Measurements from ENCODE around the gene ZPLD1. TPM values are rescaled to one million over a fixed set of nuclear protein-coding genes. Genes with fewer than 3 reads are reported as not detected.

ZPLD1 gene
- total RNA-seq, 3 donors from 2014 or later = 0.32 TPM; not detected in 2

- ATAC-seq (no peak), DNase-seq (no peak)
- H3K4me1 ChIP-seq (ENCODE audit: low read depth) = no peaks in the 10 kb centered on the region
- H3K36me3 ChIP-seq (ENCODE audit: low read depth) = no peaks in the 10 kb centered on the region
- no peaks in the 10 kb centered on the region for H3K9me3 ChIP-seq
- H3K4me3 ChIP-seq = no peak overlapping the region
- intact Hi-C loops (cut with DNase I, micrococcal nuclease) = no loop called here
- no peak for TF ChIP-seq CTCF (IDR thresholded peaks at IDR 0.05)
These were observed 70.7 kb downstream of the ZPLD1 start for GRCh38 chr3:102505542-102505941.

DNA sequence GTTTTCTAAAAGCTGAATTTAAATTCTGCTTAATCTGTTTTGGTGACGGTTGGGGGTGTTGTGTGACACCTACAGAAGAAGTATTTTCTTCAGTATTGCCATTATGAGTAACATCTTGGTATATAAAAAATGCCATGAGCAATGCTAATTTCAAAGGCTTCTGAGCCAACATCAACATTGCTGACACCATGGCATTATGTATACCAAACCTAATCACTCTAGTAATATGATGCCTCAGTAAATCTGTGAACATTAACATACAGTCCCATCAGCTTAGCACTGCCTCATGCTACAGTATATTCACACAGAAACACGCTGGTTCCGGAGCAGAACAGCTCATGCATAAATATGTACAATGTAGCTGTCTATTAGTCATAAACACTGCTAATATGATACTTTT is 75.8 kb downstream of the ZPLD1 start:
- Histone ChIP-seq H3K9me3 (no peaks in the 10 kb centered on the region), H3K4me3 (no peak overlapping the region), H3K36me3 (ENCODE audit: low read depth) (no peaks in the 10 kb centered on the region), H3K4me1 (ENCODE audit: low read depth) (no peaks in the 10 kb centered on the region)
- intact Hi-C loops (cut with DNase I, micrococcal nuclease) = no loop called here
- no peak for DNase-seq
- no peak for ATAC-seq
- TF ChIP-seq CTCF (IDR thresholded peaks at IDR 0.05) = no peak

- no peaks in the 10 kb centered on the region for H3K36me3 ChIP-seq (ENCODE audit: low read depth)
- H3K9me3 ChIP-seq = no peaks in the 10 kb centered on the region
- no peak for TF ChIP-seq CTCF (IDR thresholded peaks at IDR 0.05)
- no peaks in the 10 kb centered on the region for H3K4me1 ChIP-seq (ENCODE audit: low read depth)
- intact Hi-C loops (cut with DNase I, micrococcal nuclease) = no loop called here
- ATAC-seq = no peak
- no peak for DNase-seq
- no peak overlapping the region for H3K4me3 ChIP-seq
These were observed 76.4 kb downstream of the ZPLD1 start for GRCh38 chr3:102511168-102511567.

GRCh38 chr3:102511639-102512038 is 76.8 kb downstream of the ZPLD1 start:
- H3K4me1 ChIP-seq (ENCODE audit: low read depth) = no peaks in the 10 kb centered on the region
- intact Hi-C loops (cut with DNase I, micrococcal nuclease) = no loop called here
- TF ChIP-seq CTCF (IDR thresholded peaks at IDR 0.05) = no peak
- DNase-seq (no peak), ATAC-seq (no peak)
- H3K4me3 ChIP-seq = no peak overlapping the region
- no peaks in the 10 kb centered on the region for H3K36me3 ChIP-seq (ENCODE audit: low read depth)
- no peaks in the 10 kb centered on the region for H3K9me3 ChIP-seq

DNA sequence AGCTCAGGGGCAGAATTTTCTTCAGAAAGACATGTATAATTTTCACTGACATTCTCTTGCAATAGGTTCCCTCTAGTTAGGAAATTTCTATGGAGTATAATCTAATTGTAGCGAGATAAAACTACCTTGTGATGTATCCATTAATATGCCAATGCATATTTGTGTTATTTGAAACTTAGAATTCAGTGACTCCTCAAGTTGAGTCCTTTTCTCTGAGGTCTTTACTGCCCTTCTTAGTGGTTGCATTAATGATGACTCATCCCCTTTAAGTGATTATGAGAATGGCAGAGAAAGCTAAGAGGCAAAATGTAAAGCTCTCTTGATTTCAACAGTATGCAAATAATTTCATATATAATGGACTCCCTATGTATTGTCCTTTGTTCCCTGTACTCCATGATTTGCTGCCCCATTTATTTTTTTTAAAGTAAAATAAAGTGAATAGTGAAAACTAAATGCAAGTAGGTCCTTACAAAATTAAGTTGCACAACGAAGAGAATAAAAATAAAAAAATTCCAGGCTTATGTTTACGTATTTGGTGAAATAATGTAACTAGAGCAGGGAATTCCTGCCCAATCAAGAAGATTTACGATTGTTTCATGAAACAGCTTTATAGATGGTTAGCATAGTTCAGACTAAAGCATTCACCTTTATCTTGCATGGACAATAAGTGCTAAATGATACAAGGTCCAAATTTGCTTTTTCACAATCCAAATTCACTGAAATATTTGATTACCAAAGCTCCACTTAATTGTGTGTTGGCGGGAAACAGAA is 78.1 kb downstream of the ZPLD1 start:
- intact Hi-C loops (cut with DNase I, micrococcal nuclease) = no loop called here
- TF ChIP-seq CTCF (IDR thresholded peaks at IDR 0.05) = no peak
- ATAC-seq (no peak), DNase-seq (no peak)
- H3K9me3 ChIP-seq = no peaks in the 10 kb centered on the region
- no peak overlapping the region for H3K4me3 ChIP-seq
- H3K4me1 ChIP-seq (ENCODE audit: low read depth) = no peaks in the 10 kb centered on the region
- H3K36me3 ChIP-seq (ENCODE audit: low read depth) = no peaks in the 10 kb centered on the region
